Esophagus squamous epithelium (tissue), 4 donors: ENCODE results near the gene SNPH.

Source experiments
- CTCF ChIP-seq, 6 experiments: fragments of 450-650 bp in 4 of 6; fragments of 200-600 bp in 2 of 6; sonication (generic) in 2 of 6; IDR thresholded peaks; one replicate each; pipeline ENCODE4 v1.5.1; 2016 to 2019; ENCODE audit warnings: antibody characterized with exemption in 6 of 6, mild to moderate bottlenecking in 4 of 6, moderate library complexity in 4 of 6
- POLR2A ChIP-seq, 4 donors: fragments of 450-650 bp; IDR thresholded peaks; one replicate each; pipeline ENCODE4 v1.6.1; 2017; ENCODE audit warnings: antibody characterized with exemption in 4 of 4, mild to moderate bottlenecking in 4 of 4, moderate library complexity in 3 of 4

GRCh38 chr20:1312904-1313235 is 46.8 kb downstream of the SNPH start:
- TF ChIP-seq CTCF (IDR thresholded peaks at IDR 0.05) (no peak), POLR2A (IDR thresholded peaks at IDR 0.05) (no peak)
